Kidney (tissue), 14 donors: ENCODE results near the gene FPR1. TPM values are rescaled to one million over a fixed set of nuclear protein-coding genes. Genes with fewer than 3 reads are reported as not detected.

Experiments
- DNase-seq, 5 donors: peaks; one replicate each; pipeline ENCODE4 v3.0.0-alpha.2; 2013 to 2020
- FAIRE-seq: peaks from 2 replicates; lab custom pipeline; 2012; peaks lifted over from hg19 to GRCh38; lab: Jason Lieb, UNC
- H3K27ac ChIP-seq, 2 donors: one replicate each; pipeline ENCODE4 v1.7.0; 2013; ENCODE audit warnings: low read depth in 2 of 2, low read length in 2 of 2, inconsistent platforms in 1 of 2
- H3K27me3 ChIP-seq: one replicate; pipeline ENCODE4 v1.7.1; 2013; ENCODE audit warnings: low read length, inconsistent platforms; ENCODE audit not compliant: control insufficient read depth, insufficient read depth
- H3K36me3 ChIP-seq, 3 donors: one replicate each; pipeline versions ENCODE4 v1.7.0 to v1.7.1; 2013; ENCODE audit warnings: low read length in 3 of 3, control low read depth in 1 of 3, inconsistent platforms in 1 of 3; ENCODE audit not compliant: insufficient read depth in 3 of 3, control insufficient read depth in 2 of 3
- H3K4me1 ChIP-seq, 3 donors: one replicate each; pipeline versions ENCODE4 v1.7.0 to v1.7.1; 2013; ENCODE audit warnings: low read length in 3 of 3, inconsistent platforms in 1 of 3, low read depth in 1 of 3; ENCODE audit not compliant: control insufficient read depth in 2 of 3, insufficient read depth in 2 of 3
- H3K4me3 ChIP-seq, 3 donors: one replicate each; pipeline versions ENCODE4 v1.7.0 to v1.8.1; 2013; ENCODE audit warnings: low read length in 3 of 3, control low read depth in 1 of 3, inconsistent platforms in 1 of 3
- H3K9ac ChIP-seq, 3 donors: one replicate each; pipeline versions ENCODE4 v1.7.0 to v1.7.1; 2013; ENCODE audit warnings: low read length in 3 of 3, control low read depth in 1 of 3, inconsistent platforms in 1 of 3
- H3K9me3 ChIP-seq, 3 donors: one replicate each; pipeline versions ENCODE4 v1.7.0 to v1.7.1; 2013; ENCODE audit warnings: low read length in 3 of 3, control low read depth in 1 of 3, inconsistent platforms in 1 of 3; ENCODE audit not compliant: control insufficient read depth in 2 of 3, insufficient read depth in 1 of 3
- CTCF ChIP-seq: IDR thresholded peaks from 3 replicates; pipeline ENCODE4 v1.5.1; 2012; ENCODE audit warnings: mild to moderate bottlenecking, moderate library complexity, borderline replicate concordance; ENCODE audit not compliant: insufficient read depth; ENCODE audit errors: extremely low read depth
- intact Hi-C: fragments of 100-400 bp; cut with DNase I; formaldehyde crosslinking; loops from one replicate; pipeline ENCODE4 v1.11.1; 2022
- polyA plus RNA-seq: library from polyadenylated mRNA; stranded (reverse); fragments of 350-450 nt; fragmentation: Illumina TruSeq; extraction: RNeasy Lipid Tissue Mini Kit (QIAGEN cat#74804); gene quantifications from one replicate; pipeline ENCODE4 v1.2.3, GENCODE V29; 2014; ENCODE audit warnings: low read depth, low replicate concordance; ENCODE audit not compliant: insufficient read depth
- total RNA-seq: library from RNA; stranded (reverse); fragmentation: NEBNext Ultra II Directional; extraction: Animal tissue kit (Norgen Biotek cat#: 25700); gene quantifications from one replicate; pipeline ENCODE4 v1.2.1, GENCODE V29; 2021
- donor health status: control.
- donor health status: control.
- donor health status: control.
- donor health status: control.
- donor health status: control.
- donor health status: DM: yes; HTN: yes; CAD: no.
- donor health status: Normal renal cell carcinoma (clear cell type).

FPR1 gene
- total and polyA plus RNA-seq, 2 donors from 2014 or later: 2.2 to 16.6 TPM

GRCh38 chr19:51786646-51787494 is 35.2 kb upstream of the FPR1 start:
- H3K9me3 ChIP-seq: no peaks in the 10 kb centered on the region
- no peaks in the 10 kb centered on the region for H3K27me3 ChIP-seq
- no peak overlapping the region for H3K4me3 ChIP-seq
- FAIRE-seq (no peak), DNase-seq (no peak)
- no peak overlapping the region for H3K27ac ChIP-seq
- no peaks in the 10 kb centered on the region for H3K36me3 ChIP-seq
- no peaks in the 10 kb centered on the region for H3K4me1 ChIP-seq
- H3K9ac ChIP-seq: no peak overlapping the region
- TF ChIP-seq CTCF: no peak
- intact Hi-C loops: no loop called here

GRCh38 chr19:51784922-51785690 is 33.4 kb upstream of the FPR1 start:
- H3K4me1 ChIP-seq: no peaks in the 10 kb centered on the region
- DNase-seq (no peak), FAIRE-seq (no peak)
- no peak overlapping the region for H3K4me3 ChIP-seq
- no peak overlapping the region for H3K9ac ChIP-seq
- no peak overlapping the region for H3K27ac ChIP-seq
- intact Hi-C loops: no loop called here
- H3K36me3 ChIP-seq: no peaks in the 10 kb centered on the region
- no peaks in the 10 kb centered on the region for H3K9me3 ChIP-seq
- no peaks in the 10 kb centered on the region for H3K27me3 ChIP-seq
- no peak for TF ChIP-seq CTCF

- Histone ChIP-seq H3K9me3 (no peaks in the 10 kb centered on the region), H3K4me1 (no peaks in the 10 kb centered on the region), H3K36me3 (no peaks in the 10 kb centered on the region), H3K27ac (no peak overlapping the region), H3K4me3 (no peak overlapping the region), H3K9ac (no peak overlapping the region), H3K27me3 (no peaks in the 10 kb centered on the region)
- DNase-seq (no peak), FAIRE-seq (no peak)
- intact Hi-C loops: no loop called here
- TF ChIP-seq CTCF: no peak
These were observed 32.6 kb upstream of the FPR1 start for GRCh38 chr19:51784109-51784785.
